H9 (cell line): ENCODE data around the gene EEF1A1. TPM values are rescaled to one million over a fixed set of nuclear protein-coding genes. Genes with fewer than 3 reads are reported as not detected.

Source experiments
- DNase-seq: peaks from one replicate; pipeline ENCODE4 v3.0.0-alpha.2; 2017
- H2AFZ ChIP-seq: one replicate; pipeline ENCODE4 v1.6.1; 2013; ENCODE audit warnings: mild to moderate bottlenecking, low read length, control low read depth, moderate library complexity
- H2AK5ac ChIP-seq: 2 replicates; pipeline ENCODE4 v1.6.1; 2013; ENCODE audit warnings: low read length, control low read depth, mixed read lengths; ENCODE audit not compliant: insufficient read length
- H2BK120ac ChIP-seq: one replicate; pipeline ENCODE4 v1.6.1; 2013; ENCODE audit warnings: low read depth, mild to moderate bottlenecking, low read length, control low read depth, inconsistent platforms; ENCODE audit not compliant: poor library complexity, severe bottlenecking
- H2BK12ac ChIP-seq: 2 replicates; pipeline ENCODE4 v1.6.1; 2013; ENCODE audit warnings: low read length, control low read depth, mixed read lengths, low read depth; ENCODE audit not compliant: insufficient read length
- H2BK15ac ChIP-seq: 2 replicates; pipeline ENCODE4 v1.6.1; 2013; ENCODE audit warnings: low read depth, low read length, control low read depth
- H2BK20ac ChIP-seq: one replicate; pipeline ENCODE4 v1.6.1; 2013; ENCODE audit warnings: low read depth, mild to moderate bottlenecking, low read length, control low read depth, inconsistent platforms; ENCODE audit not compliant: poor library complexity, severe bottlenecking
- H2BK5ac ChIP-seq: 2 replicates; pipeline ENCODE4 v1.6.1; 2013; ENCODE audit warnings: low read length, control low read depth, mixed read lengths; ENCODE audit not compliant: insufficient read length
- H3K14ac ChIP-seq: 2 replicates; pipeline ENCODE4 v1.6.1; 2013; ENCODE audit warnings: low read length, control low read depth; ENCODE audit not compliant: insufficient read depth
- H3K18ac ChIP-seq: 2 replicates; pipeline ENCODE4 v1.6.1; 2013; ENCODE audit warnings: low read depth, mild to moderate bottlenecking, mixed read lengths, low read length, control low read depth; ENCODE audit not compliant: insufficient read length
- H3K23ac ChIP-seq: 2 replicates; pipeline ENCODE4 v1.6.1; 2013; ENCODE audit warnings: low read length, control low read depth, mixed read lengths, low read depth; ENCODE audit not compliant: insufficient read length
- H3K23me2 ChIP-seq: 2 replicates; pipeline ENCODE4 v1.6.1; 2013; ENCODE audit warnings: low read depth, mild to moderate bottlenecking, mixed read lengths, low read length, control low read depth; ENCODE audit not compliant: insufficient read length, poor library complexity, severe bottlenecking
- H3K27ac ChIP-seq: 2 replicates; pipeline ENCODE4 v1.5.1; 2013; ENCODE audit warnings: low read length, control low read depth, mixed read lengths, low read depth; ENCODE audit not compliant: insufficient read length
- H3K27me3 ChIP-seq: 2 replicates; pipeline ENCODE4 v1.6.1; 2013; ENCODE audit warnings: low read length, control low read depth, inconsistent platforms; ENCODE audit not compliant: insufficient read depth
- H3K4ac ChIP-seq: 2 replicates; pipeline ENCODE4 v1.6.1; 2013; ENCODE audit warnings: low read depth, mild to moderate bottlenecking, control low read depth, inconsistent platforms, low read length, moderate library complexity
- H3K4me1 ChIP-seq: 2 replicates; pipeline ENCODE4 v1.6.1; 2013; ENCODE audit warnings: low read length, control low read depth, inconsistent platforms; ENCODE audit not compliant: insufficient read depth
- H3K4me2 ChIP-seq: 2 replicates; pipeline ENCODE4 v1.6.1; 2013; ENCODE audit warnings: low read length, control low read depth, mixed read lengths; ENCODE audit not compliant: insufficient read length, insufficient read depth
- H3K56ac ChIP-seq: 2 replicates; pipeline ENCODE4 v1.6.1; 2013; ENCODE audit warnings: low read depth, mild to moderate bottlenecking, mixed read lengths, low read length, control low read depth; ENCODE audit not compliant: insufficient read length
- H3K79me1 ChIP-seq: 2 replicates; pipeline ENCODE4 v1.6.1; 2013; ENCODE audit warnings: low read depth, mild to moderate bottlenecking, moderate library complexity, low read length, control low read depth, inconsistent platforms; ENCODE audit not compliant: insufficient read depth, poor library complexity, severe bottlenecking
- H3K79me2 ChIP-seq: 2 replicates; pipeline ENCODE4 v1.6.1; 2013; ENCODE audit warnings: low read length, control low read depth, inconsistent platforms; ENCODE audit not compliant: insufficient read depth
- H3K9ac ChIP-seq: 2 replicates; pipeline ENCODE4 v1.6.1; 2013; ENCODE audit warnings: low read length, control low read depth, mixed read lengths; ENCODE audit not compliant: insufficient read length; ENCODE audit errors: extremely low read depth
- H3K9me3 ChIP-seq: one replicate; pipeline ENCODE4 v1.6.1; 2013; ENCODE audit warnings: low read depth, low read length, inconsistent platforms; ENCODE audit not compliant: control insufficient read depth
- H3T11ph ChIP-seq: one replicate; pipeline ENCODE4 v1.6.1; 2013; ENCODE audit warnings: mild to moderate bottlenecking, low read length, control low read depth, inconsistent platforms
- H4K20me1 ChIP-seq: one replicate; pipeline ENCODE4 v1.6.1; 2013; ENCODE audit not compliant: control insufficient read depth, insufficient read length, insufficient read depth
- H4K5ac ChIP-seq: 2 replicates; pipeline ENCODE4 v1.6.1; 2013; ENCODE audit warnings: low read depth, mild to moderate bottlenecking, mixed read lengths, low read length, control low read depth; ENCODE audit not compliant: insufficient read length
- H4K8ac ChIP-seq: replicated peaks from 2 replicates; pipeline ENCODE4 v1.6.1; 2013; ENCODE audit warnings: low read length, control low read depth, mixed read lengths, low read depth; ENCODE audit not compliant: insufficient read length
- H4K91ac ChIP-seq: 2 replicates; pipeline ENCODE4 v1.6.1; 2013; ENCODE audit warnings: low read depth, mild to moderate bottlenecking, moderate library complexity, mixed read lengths, low read length, control low read depth; ENCODE audit not compliant: insufficient read length
- H3K27ac Mint-ChIP-seq, 3 experiments: 2 replicates in 2 of 3; 3 replicates in 1 of 3; pipeline ENCODE4 v1.8.0; 2020 to 2021; ENCODE audit warnings: mixed read lengths in 3 of 3, mild to moderate bottlenecking in 1 of 3, moderate library complexity in 1 of 3
- H3K27me3 Mint-ChIP-seq: 2 replicates; pipeline ENCODE4 v1.8.0; 2021; ENCODE audit warnings: low read depth, mild to moderate bottlenecking, moderate library complexity, mixed read lengths
- H3K36me3 Mint-ChIP-seq, 3 experiments: 2 replicates in 2 of 3; 3 replicates in 1 of 3; pipeline ENCODE4 v1.8.0; 2020 to 2021; ENCODE audit warnings: low read depth in 3 of 3, mixed read lengths in 3 of 3; ENCODE audit not compliant: insufficient read depth in 1 of 3
- H3K4me1 Mint-ChIP-seq, 2 experiments: 2 replicates each; pipeline ENCODE4 v1.8.0; 2020; ENCODE audit warnings: mixed read lengths in 2 of 2
- H3K4me3 Mint-ChIP-seq, 2 experiments: 2 replicates in 1 of 2; 3 replicates in 1 of 2; pipeline ENCODE4 v1.8.0; 2020 to 2021; ENCODE audit warnings: mild to moderate bottlenecking in 2 of 2, mixed read lengths in 2 of 2, moderate library complexity in 1 of 2
- H3K9me3 Mint-ChIP-seq, 2 experiments: 2 replicates in 1 of 2; 3 replicates in 1 of 2; pipeline ENCODE4 v1.8.0; 2020; ENCODE audit warnings: mild to moderate bottlenecking in 2 of 2, mixed read lengths in 2 of 2, moderate library complexity in 1 of 2
- WGBS: extraction: QIAGEN DNeasy Blood & Tissue Kit; methylation state at CpG from one replicate; pipeline ENCODE4 v1.1.7; 2013; ENCODE audit warnings: missing lambda C conversion rate, low lambda C conversion rate, mixed read lengths; ENCODE audit not compliant: insufficient read length; ENCODE audit errors: extremely low coverage; 5-methylcytosine and 5-hydroxymethylcytosine counted together
- total RNA-seq: library from RNA; stranded (reverse); gene quantifications from 2 replicates; pipeline ENCODE4 v1.2.1, GENCODE V29; 2021
- TF ChIP-seq, protein P1 (sequence below): fragments of 200-600 bp; sonication (generic); conservative IDR thresholded peaks from 3 replicates; pipeline ENCODE4 v1.8.0; 2021; ENCODE audit warnings: antibody characterized with exemption, mild to moderate bottlenecking

The EEF1A1 gene
- total RNA-seq, 1 experiment from 2014 or later: 13,057 TPM

DNA sequence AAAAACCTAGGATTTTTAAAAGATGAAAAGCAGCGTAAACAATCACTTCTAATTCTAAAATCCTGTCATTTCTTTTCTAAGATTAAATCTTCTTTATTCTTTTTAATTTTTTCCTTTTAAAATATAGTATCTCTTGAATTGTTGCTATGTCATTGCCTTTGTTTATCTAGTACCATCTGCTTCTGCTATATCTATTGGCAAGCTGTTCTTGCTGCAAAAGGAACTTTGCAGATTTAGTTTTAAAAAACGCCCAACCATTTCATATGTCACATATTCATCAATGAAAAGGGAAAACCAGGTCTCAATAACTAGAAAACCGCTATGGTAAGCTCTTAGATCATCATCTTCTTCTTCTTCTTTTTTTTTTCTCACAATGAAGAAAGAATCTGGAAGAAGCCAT lies 11.5 kb upstream of the EEF1A1 start:
- Histone ChIP-seq H2AFZ (no peak overlapping the region), H2BK5ac (no peak overlapping the region), H3K23me2 (no peaks in the 10 kb centered on the region), H3K9me3 (no peaks in the 10 kb centered on the region), H2AK5ac (no peak overlapping the region), H3K4ac (no peak overlapping the region), H3K18ac (no peak overlapping the region), H4K5ac (no peak overlapping the region), H3T11ph (no peak overlapping the region), H3K27me3 (no peaks in the 10 kb centered on the region), H3K27ac (no peak overlapping the region), H2BK20ac (no peak overlapping the region), H4K91ac (no peak overlapping the region), H2BK12ac (no peak overlapping the region), H3K4me2 (no peak overlapping the region), H3K79me2 (no peaks in the 10 kb centered on the region), H2BK15ac (no peak overlapping the region), H3K79me1 (no peaks in the 10 kb centered on the region), H2BK120ac (no peak overlapping the region), H3K4me1 (no peaks in the 10 kb centered on the region), H3K23ac (no peak overlapping the region), H4K20me1 (no peaks in the 10 kb centered on the region), H3K9ac (no peak overlapping the region), H4K8ac (no peak overlapping the region), H3K56ac (no peak overlapping the region), H3K14ac (no peak overlapping the region)
- DNase-seq: no peak
- Mint-ChIP-seq H3K27me3 (no peaks in the 10 kb centered on the region), H3K27ac (no peak overlapping the region), H3K4me3 (no peak overlapping the region), H3K36me3 (no peaks in the 10 kb centered on the region), H3K9me3 (no peaks in the 10 kb centered on the region), H3K4me1 (no peaks in the 10 kb centered on the region)
- WGBS: no CpG with 5 or more reads among the region's 3 CpGs
- TF ChIP-seq, protein P1, sequence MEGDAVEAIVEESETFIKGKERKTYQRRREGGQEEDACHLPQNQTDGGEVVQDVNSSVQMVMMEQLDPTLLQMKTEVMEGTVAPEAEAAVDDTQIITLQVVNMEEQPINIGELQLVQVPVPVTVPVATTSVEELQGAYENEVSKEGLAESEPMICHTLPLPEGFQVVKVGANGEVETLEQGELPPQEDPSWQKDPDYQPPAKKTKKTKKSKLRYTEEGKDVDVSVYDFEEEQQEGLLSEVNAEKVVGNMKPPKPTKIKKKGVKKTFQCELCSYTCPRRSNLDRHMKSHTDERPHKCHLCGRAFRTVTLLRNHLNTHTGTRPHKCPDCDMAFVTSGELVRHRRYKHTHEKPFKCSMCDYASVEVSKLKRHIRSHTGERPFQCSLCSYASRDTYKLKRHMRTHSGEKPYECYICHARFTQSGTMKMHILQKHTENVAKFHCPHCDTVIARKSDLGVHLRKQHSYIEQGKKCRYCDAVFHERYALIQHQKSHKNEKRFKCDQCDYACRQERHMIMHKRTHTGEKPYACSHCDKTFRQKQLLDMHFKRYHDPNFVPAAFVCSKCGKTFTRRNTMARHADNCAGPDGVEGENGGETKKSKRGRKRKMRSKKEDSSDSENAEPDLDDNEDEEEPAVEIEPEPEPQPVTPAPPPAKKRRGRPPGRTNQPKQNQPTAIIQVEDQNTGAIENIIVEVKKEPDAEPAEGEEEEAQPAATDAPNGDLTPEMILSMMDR: no peak
